D721Med (cell line): ENCODE results near the gene PNPO.

Source experiments
- DNase-seq: peaks from one replicate; pipeline ENCODE4 v3.0.0; 2011; ENCODE audit warnings: low spot score; ENCODE audit not compliant: insufficient read length
- FAIRE-seq: peaks from 2 replicates; lab custom pipeline; 2011; peaks lifted over from hg19 to GRCh38; lab: Jason Lieb, UNC
- CTCF ChIP-seq: IDR thresholded peaks from 2 replicates; pipeline ENCODE4 v1.5.1; 2012; ENCODE audit warnings: mild to moderate bottlenecking, control low read depth; ENCODE audit not compliant: insufficient read depth; ENCODE audit errors: missing control alignments

PNPO gene

GRCh38 chr17:47959825-47960655 is 18.7 kb downstream of the PNPO start:
- DNase-seq = no peak
- TF ChIP-seq CTCF = no peak
- no peak for FAIRE-seq

GRCh38 chr17:47961406-47961805 is 20.0 kb downstream of the PNPO start:
- DNase-seq (no peak), FAIRE-seq (no peak)
- TF ChIP-seq CTCF = no peak

GRCh38 chr17:47962901-47963300 is 21.5 kb downstream of the PNPO start:
- TF ChIP-seq CTCF = no peak
- DNase-seq = no peak

GRCh38 chr17:47964856-47965255 is 23.5 kb downstream of the PNPO start:
- no peak for TF ChIP-seq CTCF
- FAIRE-seq (no peak), DNase-seq (no peak)

More at GRCh38 chr17:47962901-47963300, 21.5 kb downstream of the PNPO start:
- no peak for FAIRE-seq

- no peak for FAIRE-seq
- DNase-seq = no peak
- TF ChIP-seq CTCF = no peak
Measured at GRCh38 chr17:47966079-47966519, 24.7 kb downstream of the PNPO start.

- FAIRE-seq (no peak), DNase-seq (no peak)
- no peak for TF ChIP-seq CTCF
Measured at GRCh38 chr17:47967607-47968252, 26.4 kb downstream of the PNPO start.

GRCh38 chr17:47968836-47969235 is 27.5 kb downstream of the PNPO start:
- DNase-seq (no peak), FAIRE-seq (no peak)
- TF ChIP-seq CTCF = no peak
